H9 (cell line): Measurements from ENCODE around the gene OR12D1. TPM values are rescaled to one million over a fixed set of nuclear protein-coding genes. Genes with fewer than 3 reads are reported as not detected.

Experiments
- DNase-seq: peaks from one replicate; pipeline ENCODE4 v3.0.0-alpha.2; 2017
- H2AFZ ChIP-seq: one replicate; pipeline ENCODE4 v1.6.1; 2013; ENCODE audit warnings: mild to moderate bottlenecking, low read length, control low read depth, moderate library complexity
- H2AK5ac ChIP-seq: 2 replicates; pipeline ENCODE4 v1.6.1; 2013; ENCODE audit warnings: low read length, control low read depth, mixed read lengths; ENCODE audit not compliant: insufficient read length
- H2BK120ac ChIP-seq: one replicate; pipeline ENCODE4 v1.6.1; 2013; ENCODE audit warnings: low read depth, mild to moderate bottlenecking, low read length, control low read depth, inconsistent platforms; ENCODE audit not compliant: poor library complexity, severe bottlenecking
- H2BK12ac ChIP-seq: 2 replicates; pipeline ENCODE4 v1.6.1; 2013; ENCODE audit warnings: low read length, control low read depth, mixed read lengths, low read depth; ENCODE audit not compliant: insufficient read length
- H2BK15ac ChIP-seq: 2 replicates; pipeline ENCODE4 v1.6.1; 2013; ENCODE audit warnings: low read depth, low read length, control low read depth
- H2BK20ac ChIP-seq: one replicate; pipeline ENCODE4 v1.6.1; 2013; ENCODE audit warnings: low read depth, mild to moderate bottlenecking, low read length, control low read depth, inconsistent platforms; ENCODE audit not compliant: poor library complexity, severe bottlenecking
- H2BK5ac ChIP-seq: 2 replicates; pipeline ENCODE4 v1.6.1; 2013; ENCODE audit warnings: low read length, control low read depth, mixed read lengths; ENCODE audit not compliant: insufficient read length
- H3K14ac ChIP-seq: 2 replicates; pipeline ENCODE4 v1.6.1; 2013; ENCODE audit warnings: low read length, control low read depth; ENCODE audit not compliant: insufficient read depth
- H3K18ac ChIP-seq: 2 replicates; pipeline ENCODE4 v1.6.1; 2013; ENCODE audit warnings: low read depth, mild to moderate bottlenecking, mixed read lengths, low read length, control low read depth; ENCODE audit not compliant: insufficient read length
- H3K23ac ChIP-seq: 2 replicates; pipeline ENCODE4 v1.6.1; 2013; ENCODE audit warnings: low read length, control low read depth, mixed read lengths, low read depth; ENCODE audit not compliant: insufficient read length
- H3K23me2 ChIP-seq: 2 replicates; pipeline ENCODE4 v1.6.1; 2013; ENCODE audit warnings: low read depth, mild to moderate bottlenecking, mixed read lengths, low read length, control low read depth; ENCODE audit not compliant: insufficient read length, poor library complexity, severe bottlenecking
- H3K27ac ChIP-seq: 2 replicates; pipeline ENCODE4 v1.5.1; 2013; ENCODE audit warnings: low read length, control low read depth, mixed read lengths, low read depth; ENCODE audit not compliant: insufficient read length
- H3K27me3 ChIP-seq: 2 replicates; pipeline ENCODE4 v1.6.1; 2013; ENCODE audit warnings: low read length, control low read depth, inconsistent platforms; ENCODE audit not compliant: insufficient read depth
- H3K4ac ChIP-seq: 2 replicates; pipeline ENCODE4 v1.6.1; 2013; ENCODE audit warnings: low read depth, mild to moderate bottlenecking, control low read depth, inconsistent platforms, low read length, moderate library complexity
- H3K4me1 ChIP-seq: 2 replicates; pipeline ENCODE4 v1.6.1; 2013; ENCODE audit warnings: low read length, control low read depth, inconsistent platforms; ENCODE audit not compliant: insufficient read depth
- H3K4me2 ChIP-seq: 2 replicates; pipeline ENCODE4 v1.6.1; 2013; ENCODE audit warnings: low read length, control low read depth, mixed read lengths; ENCODE audit not compliant: insufficient read length, insufficient read depth
- H3K56ac ChIP-seq: 2 replicates; pipeline ENCODE4 v1.6.1; 2013; ENCODE audit warnings: low read depth, mild to moderate bottlenecking, mixed read lengths, low read length, control low read depth; ENCODE audit not compliant: insufficient read length
- H3K79me1 ChIP-seq: 2 replicates; pipeline ENCODE4 v1.6.1; 2013; ENCODE audit warnings: low read depth, mild to moderate bottlenecking, moderate library complexity, low read length, control low read depth, inconsistent platforms; ENCODE audit not compliant: insufficient read depth, poor library complexity, severe bottlenecking
- H3K79me2 ChIP-seq: 2 replicates; pipeline ENCODE4 v1.6.1; 2013; ENCODE audit warnings: low read length, control low read depth, inconsistent platforms; ENCODE audit not compliant: insufficient read depth
- H3K9ac ChIP-seq: 2 replicates; pipeline ENCODE4 v1.6.1; 2013; ENCODE audit warnings: low read length, control low read depth, mixed read lengths; ENCODE audit not compliant: insufficient read length; ENCODE audit errors: extremely low read depth
- H3K9me3 ChIP-seq: one replicate; pipeline ENCODE4 v1.6.1; 2013; ENCODE audit warnings: low read depth, low read length, inconsistent platforms; ENCODE audit not compliant: control insufficient read depth
- H3T11ph ChIP-seq: one replicate; pipeline ENCODE4 v1.6.1; 2013; ENCODE audit warnings: mild to moderate bottlenecking, low read length, control low read depth, inconsistent platforms
- H4K20me1 ChIP-seq: one replicate; pipeline ENCODE4 v1.6.1; 2013; ENCODE audit not compliant: control insufficient read depth, insufficient read length, insufficient read depth
- H4K5ac ChIP-seq: 2 replicates; pipeline ENCODE4 v1.6.1; 2013; ENCODE audit warnings: low read depth, mild to moderate bottlenecking, mixed read lengths, low read length, control low read depth; ENCODE audit not compliant: insufficient read length
- H4K8ac ChIP-seq: replicated peaks from 2 replicates; pipeline ENCODE4 v1.6.1; 2013; ENCODE audit warnings: low read length, control low read depth, mixed read lengths, low read depth; ENCODE audit not compliant: insufficient read length
- H4K91ac ChIP-seq: 2 replicates; pipeline ENCODE4 v1.6.1; 2013; ENCODE audit warnings: low read depth, mild to moderate bottlenecking, moderate library complexity, mixed read lengths, low read length, control low read depth; ENCODE audit not compliant: insufficient read length
- H3K27ac Mint-ChIP-seq, 3 experiments: 2 replicates in 2 of 3; 3 replicates in 1 of 3; pipeline ENCODE4 v1.8.0; 2020 to 2021; ENCODE audit warnings: mixed read lengths in 3 of 3, mild to moderate bottlenecking in 1 of 3, moderate library complexity in 1 of 3
- H3K27me3 Mint-ChIP-seq: 2 replicates; pipeline ENCODE4 v1.8.0; 2021; ENCODE audit warnings: low read depth, mild to moderate bottlenecking, moderate library complexity, mixed read lengths
- H3K36me3 Mint-ChIP-seq, 3 experiments: 2 replicates in 2 of 3; 3 replicates in 1 of 3; pipeline ENCODE4 v1.8.0; 2020 to 2021; ENCODE audit warnings: low read depth in 3 of 3, mixed read lengths in 3 of 3; ENCODE audit not compliant: insufficient read depth in 1 of 3
- H3K4me1 Mint-ChIP-seq, 2 experiments: 2 replicates each; pipeline ENCODE4 v1.8.0; 2020; ENCODE audit warnings: mixed read lengths in 2 of 2
- H3K4me3 Mint-ChIP-seq, 2 experiments: 2 replicates in 1 of 2; 3 replicates in 1 of 2; pipeline ENCODE4 v1.8.0; 2020 to 2021; ENCODE audit warnings: mild to moderate bottlenecking in 2 of 2, mixed read lengths in 2 of 2, moderate library complexity in 1 of 2
- H3K9me3 Mint-ChIP-seq, 2 experiments: 2 replicates in 1 of 2; 3 replicates in 1 of 2; pipeline ENCODE4 v1.8.0; 2020; ENCODE audit warnings: mild to moderate bottlenecking in 2 of 2, mixed read lengths in 2 of 2, moderate library complexity in 1 of 2
- WGBS: extraction: QIAGEN DNeasy Blood & Tissue Kit; methylation state at CpG from one replicate; pipeline ENCODE4 v1.1.7; 2013; ENCODE audit warnings: missing lambda C conversion rate, low lambda C conversion rate, mixed read lengths; ENCODE audit not compliant: insufficient read length; ENCODE audit errors: extremely low coverage; 5-methylcytosine and 5-hydroxymethylcytosine counted together
- total RNA-seq: library from RNA; stranded (reverse); gene quantifications from 2 replicates; pipeline ENCODE4 v1.2.1, GENCODE V29; 2021
- TF ChIP-seq, protein P1 (sequence below): fragments of 200-600 bp; sonication (generic); conservative IDR thresholded peaks from 3 replicates; pipeline ENCODE4 v1.8.0; 2021; ENCODE audit warnings: antibody characterized with exemption, mild to moderate bottlenecking

Gene OR12D1
- total RNA-seq, 1 experiment from 2014 or later: not detected

DNA sequence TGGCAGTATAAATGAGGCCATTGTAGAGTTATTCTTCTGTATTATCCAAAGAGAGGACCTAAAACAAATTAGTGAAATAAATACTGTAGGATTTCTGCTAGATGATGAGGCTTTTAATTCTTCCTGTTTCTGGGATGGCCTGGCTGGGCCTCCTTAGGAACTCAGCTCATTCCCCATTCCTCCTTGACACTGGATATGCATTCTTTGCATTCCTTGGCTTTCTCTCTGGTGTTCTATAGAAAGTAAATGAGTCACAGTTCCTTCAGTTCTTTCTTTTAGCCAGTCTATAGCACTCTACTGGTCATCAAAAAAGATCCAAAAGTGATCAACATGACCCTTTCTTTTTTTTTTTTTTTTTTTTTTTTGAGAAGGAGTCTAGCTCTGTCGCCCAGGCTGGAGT lies 32.9 kb downstream of the OR12D1 start:
- Histone ChIP-seq H4K20me1 (no peaks in the 10 kb centered on the region), H3K56ac (no peak overlapping the region), H2BK120ac (no peak overlapping the region), H3T11ph (no peak overlapping the region), H2AK5ac (no peak overlapping the region), H4K91ac (no peak overlapping the region), H3K4me2 (no peak overlapping the region), H3K4ac (no peak overlapping the region), H3K14ac (no peak overlapping the region), H2BK20ac (no peak overlapping the region), H4K8ac (no peak overlapping the region), H3K18ac (no peak overlapping the region), H3K27me3 (no peaks in the 10 kb centered on the region), H4K5ac (no peak overlapping the region), H2AFZ (no peak overlapping the region), H3K23ac (no peak overlapping the region), H3K4me1 (peaks cover 6% of the 10 kb centered on the region; the same call in 1 of the 2 replicates), H2BK15ac (no peak overlapping the region), H3K9me3 (no peaks in the 10 kb centered on the region), H3K23me2 (no peaks in the 10 kb centered on the region), H2BK5ac (no peak overlapping the region), H3K9ac (no peak overlapping the region), H3K79me2 (no peaks in the 10 kb centered on the region), H2BK12ac (no peak overlapping the region), H3K79me1 (no peaks in the 10 kb centered on the region), H3K27ac (no peak overlapping the region)
- no peak for DNase-seq
- Mint-ChIP-seq H3K4me1 (peaks cover 20 to 22% of the 10 kb centered on the region in 2 experiments), H3K9me3 (peaks cover 13 to 15% of the 10 kb centered on the region in 2 experiments), H3K4me3 (no peak overlapping the region), H3K27me3 (no peaks in the 10 kb centered on the region; the same call in 1 of the 2 replicates), H3K27ac (no peak overlapping the region; a peak in 1 of 7 replicates), H3K36me3 (peaks cover 0 to 20% (median 6%) of the 10 kb centered on the region in 3 experiments; a peak in 4 of 7 replicates)
- no CpG with 5 or more reads among the region's 1 CpG for WGBS
- TF ChIP-seq, protein P1, sequence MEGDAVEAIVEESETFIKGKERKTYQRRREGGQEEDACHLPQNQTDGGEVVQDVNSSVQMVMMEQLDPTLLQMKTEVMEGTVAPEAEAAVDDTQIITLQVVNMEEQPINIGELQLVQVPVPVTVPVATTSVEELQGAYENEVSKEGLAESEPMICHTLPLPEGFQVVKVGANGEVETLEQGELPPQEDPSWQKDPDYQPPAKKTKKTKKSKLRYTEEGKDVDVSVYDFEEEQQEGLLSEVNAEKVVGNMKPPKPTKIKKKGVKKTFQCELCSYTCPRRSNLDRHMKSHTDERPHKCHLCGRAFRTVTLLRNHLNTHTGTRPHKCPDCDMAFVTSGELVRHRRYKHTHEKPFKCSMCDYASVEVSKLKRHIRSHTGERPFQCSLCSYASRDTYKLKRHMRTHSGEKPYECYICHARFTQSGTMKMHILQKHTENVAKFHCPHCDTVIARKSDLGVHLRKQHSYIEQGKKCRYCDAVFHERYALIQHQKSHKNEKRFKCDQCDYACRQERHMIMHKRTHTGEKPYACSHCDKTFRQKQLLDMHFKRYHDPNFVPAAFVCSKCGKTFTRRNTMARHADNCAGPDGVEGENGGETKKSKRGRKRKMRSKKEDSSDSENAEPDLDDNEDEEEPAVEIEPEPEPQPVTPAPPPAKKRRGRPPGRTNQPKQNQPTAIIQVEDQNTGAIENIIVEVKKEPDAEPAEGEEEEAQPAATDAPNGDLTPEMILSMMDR: no peak
